Glutamatergic neuron (in vitro differentiated cells): ENCODE measurements around the gene NEK9. TPM values are rescaled to one million over a fixed set of nuclear protein-coding genes. Genes with fewer than 3 reads are reported as not detected.
"Not testable (repeated sequence)": the region's sequence is repeated elsewhere in the genome, so short reads cannot be mapped to it uniquely, and the experiment has no call there.

ENCODE experiments used
- DNase-seq: peaks from one replicate; pipeline ENCODE4 v3.0.0; 2022
- H3K27ac Mint-ChIP-seq: one replicate; pipeline ENCODE4 v1.8.0; 2020; ENCODE audit warnings: mild to moderate bottlenecking, mixed read lengths, inconsistent platforms; ENCODE audit not compliant: unreplicated experiment
- H3K27me3 Mint-ChIP-seq: one replicate; pipeline ENCODE4 v1.8.0; 2020; ENCODE audit warnings: mild to moderate bottlenecking, moderate library complexity, mixed read lengths, inconsistent platforms; ENCODE audit not compliant: unreplicated experiment
- H3K36me3 Mint-ChIP-seq: one replicate; pipeline ENCODE4 v1.8.0; 2020; ENCODE audit warnings: mild to moderate bottlenecking, mixed read lengths, inconsistent platforms; ENCODE audit not compliant: unreplicated experiment
- H3K4me1 Mint-ChIP-seq: one replicate; pipeline ENCODE4 v1.8.0; 2020; ENCODE audit warnings: mild to moderate bottlenecking, low read depth, mixed read lengths, inconsistent platforms; ENCODE audit not compliant: unreplicated experiment
- H3K4me3 Mint-ChIP-seq: one replicate; pipeline ENCODE4 v1.8.0; 2020; ENCODE audit warnings: mild to moderate bottlenecking, mixed read lengths, inconsistent platforms; ENCODE audit not compliant: unreplicated experiment
- H3K9me3 Mint-ChIP-seq: one replicate; pipeline ENCODE4 v1.8.0; 2020; ENCODE audit warnings: mild to moderate bottlenecking, moderate library complexity, mixed read lengths, inconsistent platforms; ENCODE audit not compliant: unreplicated experiment
- CTCF ChIP-seq: fragments of 200-600 bp; sonication (generic); IDR thresholded peaks from one replicate; pipeline ENCODE4 v1.5.0; 2021; ENCODE audit not compliant: partially characterized antibody, unreplicated experiment
- total RNA-seq: library from RNA; stranded (reverse); fragmentation: NEBNext Ultra II Directional; extraction: Animal tissue kit (Norgen Biotek cat#: 25700); gene quantifications from one replicate; pipeline ENCODE4 v1.2.1, GENCODE V29; 2021; ENCODE audit not compliant: unreplicated experiment

The NEK9 gene
- total RNA-seq, 1 donor from 2014 or later = 50.7 TPM

GRCh38 chr14:75070383-75070782 is 56.5 kb downstream of the NEK9 start:
- no peak for TF ChIP-seq CTCF
- peak overlapping the region; percentile 16 for H3K4me3 Mint-ChIP-seq

GRCh38 chr14:75069811-75070145 is 57.1 kb downstream of the NEK9 start:
- Mint-ChIP-seq H3K4me3 (no peak overlapping the region), H3K27ac (peak overlapping the region; percentile 95), H3K36me3 (no peaks in the 10 kb centered on the region), H3K4me1 (peaks cover 2% of the 10 kb centered on the region), H3K9me3 (peaks cover under 1% of the 10 kb centered on the region), H3K27me3 (peaks cover 3% of the 10 kb centered on the region)
- no peak for DNase-seq
- TF ChIP-seq CTCF = no peak

More at GRCh38 chr14:75070383-75070782, 56.5 kb downstream of the NEK9 start:
- Mint-ChIP-seq H3K27me3 (peaks cover 3% of the 10 kb centered on the region), H3K27ac (no peak overlapping the region), H3K36me3 (no peaks in the 10 kb centered on the region), H3K9me3 (no peaks in the 10 kb centered on the region), H3K4me1 (peaks cover 2% of the 10 kb centered on the region)
- no peak for DNase-seq

- Mint-ChIP-seq H3K9me3 (peaks cover 2% of the 10 kb centered on the region), H3K4me3 (peak within 1 kb of the TSS; percentile 16), H3K27ac (peak within 1 kb of the TSS; percentile 95), H3K4me1 (peaks cover 2% of the 10 kb centered on the region), H3K36me3 (no peaks in the 10 kb centered on the region), H3K27me3 (peaks cover 3% of the 10 kb centered on the region)
- no peak for TF ChIP-seq CTCF
- peak; percentile 91 for DNase-seq
These were observed 57.6 kb downstream of the NEK9 start, which contains the start of gene ZC2HC1C for GRCh38 chr14:75069121-75069810. TSS of gene ZC2HC1C (plus strand) at chr14:75069641. CDS start at chr14:75070574, 933 bp downstream.

DNA sequence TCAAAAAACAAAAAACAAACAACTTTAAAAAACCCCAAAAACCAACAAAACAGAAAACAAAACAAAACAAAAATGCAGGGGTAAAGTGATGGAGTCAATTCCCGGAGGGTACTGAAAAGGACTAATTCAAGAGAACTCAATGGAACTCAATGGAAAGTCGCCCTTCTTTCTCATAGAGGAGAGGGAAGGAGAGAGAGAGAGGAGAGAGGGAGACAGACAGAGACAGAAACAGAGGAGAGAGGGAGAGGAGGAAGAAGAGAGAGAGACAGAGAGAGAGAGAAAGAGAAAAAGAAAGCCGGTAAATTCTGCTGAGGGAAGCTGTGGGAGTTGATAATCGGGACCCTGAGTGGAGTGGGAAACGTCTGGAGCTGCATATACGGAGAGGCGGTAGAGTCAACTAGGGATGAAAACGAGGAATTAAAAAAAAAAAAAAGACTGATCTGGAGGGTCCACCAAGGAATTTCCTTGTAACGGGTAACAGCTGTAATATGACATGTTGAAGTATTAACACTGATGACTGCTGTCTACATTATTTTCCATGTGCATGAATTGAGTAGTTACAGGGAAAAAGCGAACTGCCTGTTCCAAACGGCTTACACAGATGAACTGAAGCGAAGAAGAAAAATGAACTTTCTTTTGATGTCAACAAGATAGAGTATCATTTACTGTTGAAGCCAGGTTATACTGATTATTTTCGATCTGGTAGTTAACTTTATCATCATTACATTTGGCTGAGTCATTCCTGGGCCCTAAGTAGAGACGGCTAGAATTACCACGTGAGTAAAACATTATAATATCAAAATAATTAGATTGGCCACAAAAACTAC is 58.3 kb downstream of the NEK9 start:
- Mint-ChIP-seq H3K36me3 (no peaks in the 10 kb centered on the region), H3K4me3 (no peak overlapping the region), H3K4me1 (peaks cover 2% of the 10 kb centered on the region), H3K27ac (no peak overlapping the region), H3K27me3 (peaks cover 3% of the 10 kb centered on the region), H3K9me3 (peaks cover 2% of the 10 kb centered on the region)
- no peak for TF ChIP-seq CTCF
- DNase-seq = no peak

DNA sequence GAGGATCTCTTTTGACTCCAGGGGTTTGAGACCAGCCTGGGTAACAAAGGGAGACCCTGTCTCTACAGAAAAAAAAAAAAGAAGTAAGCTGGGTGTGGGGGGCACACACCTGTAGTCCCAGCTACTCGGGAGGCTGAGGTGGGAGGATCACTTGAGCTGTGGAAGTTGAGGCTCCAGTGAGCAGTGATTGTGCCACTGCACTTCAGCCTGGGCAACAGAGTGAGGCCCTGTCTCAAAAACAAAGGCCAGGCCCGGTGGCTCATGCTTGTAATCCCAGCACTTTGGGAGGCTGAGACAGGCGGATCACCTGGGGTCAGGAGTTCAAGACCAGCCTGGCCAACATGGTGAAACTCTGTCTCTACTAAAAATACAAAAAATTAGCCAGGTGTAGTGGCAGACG is 59.1 kb downstream of the NEK9 start:
- not testable (repeated sequence) for H3K36me3 Mint-ChIP-seq, H3K4me3 Mint-ChIP-seq, DNase-seq, H3K9me3 Mint-ChIP-seq, H3K4me1 Mint-ChIP-seq, H3K27ac Mint-ChIP-seq, H3K27me3 Mint-ChIP-seq
